Activated T-cell treated with anti-CD3 and anti-CD28 coated beads for 1 hour (primary cell): ENCODE measurements around the gene ZNF253.
"Not testable (repeated sequence)": the region's sequence is repeated elsewhere in the genome, so short reads cannot be mapped to it uniquely, and the experiment has no call there.

Experiments
- DNase-seq: peaks from one replicate; pipeline ENCODE4 v3.0.0-alpha.2; 2020; ENCODE audit warnings: low read depth

Gene ZNF253

GRCh38 chr19:19900139-19900728 lies 34.6 kb downstream of the ZNF253 start:
- DNase-seq = no peak

- DNase-seq = peak; percentile 82
Measured at GRCh38 chr19:19900729-19901444, 35.2 kb downstream of the ZNF253 start, which contains the start of gene ZNF93. TSS of gene ZNF93 (plus strand) at chr19:19900946. CDS start at chr19:19901089, 143 bp downstream.

- not testable (repeated sequence) for DNase-seq
Measured at GRCh38 chr19:19907551-19907950, 41.9 kb downstream of the ZNF253 start.

- DNase-seq = no peak
Measured at GRCh38 chr19:19909654-19910053, 44.0 kb downstream of the ZNF253 start.

GRCh38 chr19:19911150-19911549 lies 45.5 kb downstream of the ZNF253 start:
- DNase-seq = no peak

- no peak for DNase-seq
Measured at GRCh38 chr19:19914596-19914995, 48.9 kb downstream of the ZNF253 start.

- DNase-seq = not testable (repeated sequence)
Measured at GRCh38 chr19:19930417-19930816, 64.7 kb downstream of the ZNF253 start.

- DNase-seq = not testable (repeated sequence)
Measured at GRCh38 chr19:19933432-19934314, 68.0 kb downstream of the ZNF253 start.

GRCh38 chr19:19937403-19937802 lies 71.7 kb downstream of the ZNF253 start:
- DNase-seq = no peak

GRCh38 chr19:19938449-19938848 lies 72.8 kb downstream of the ZNF253 start:
- no peak for DNase-seq

- DNase-seq = no peak
Measured at GRCh38 chr19:19943848-19944582, 78.3 kb downstream of the ZNF253 start.
